Colonic mucosa (tissue), 4 donors: ENCODE measurements around the gene BLVRB. TPM values are rescaled to one million over a fixed set of nuclear protein-coding genes. Genes with fewer than 3 reads are reported as not detected.

Source experiments
- DNase-seq: peaks from one replicate; pipeline ENCODE4 v3.0.0-alpha.2; 2020
- H3K27ac ChIP-seq: fragments of 200-600 bp; one replicate; pipeline ENCODE4 v1.8.0; 2021
- H3K27me3 ChIP-seq: fragments of 200-600 bp; one replicate; pipeline ENCODE4 v1.8.0; 2021
- H3K36me3 ChIP-seq: fragments of 200-600 bp; one replicate; pipeline ENCODE4 v1.8.0; 2021
- H3K4me1 ChIP-seq: fragments of 200-600 bp; one replicate; pipeline ENCODE4 v1.8.0; 2021; ENCODE audit warnings: mild to moderate bottlenecking
- H3K4me3 ChIP-seq: fragments of 200-600 bp; one replicate; pipeline ENCODE4 v1.8.0; 2021
- H3K9ac ChIP-seq, 2 donors: one replicate each; pipeline ENCODE4 v1.7.0; 2013; ENCODE audit warnings: control low read depth in 2 of 2, low read depth in 2 of 2, low read length in 2 of 2
- H3K9me3 ChIP-seq: fragments of 200-600 bp; one replicate; pipeline ENCODE4 v1.8.0; 2021
- intact Hi-C: fragments of 100-400 bp; cut with DNase I; formaldehyde crosslinking; loops from one replicate; pipeline ENCODE4 v1.14.1; 2022
- total RNA-seq, 2 donors: library from RNA; stranded (reverse); fragmentation: NEBNext Ultra II Directional in 1 of 2; extraction: Animal tissue kit (Norgen Biotek cat#: 25700) in 1 of 2; gene quantifications; one replicate each; pipeline ENCODE4 v1.2.1, GENCODE V29; 2021
- TF ChIP-seq, protein P1 (sequence below): fragments of 200-600 bp; IDR thresholded peaks from one replicate; pipeline ENCODE4 v1.8.0; 2022; ENCODE audit warnings: antibody characterized with exemption, mild to moderate bottlenecking
- donor health status: healthy.
- donor health status: DM: no; HTN: no; CAD: no.
- donor health status: DM: no; HTN: no; CAD: no.

Gene BLVRB
- total RNA-seq, 2 donors from 2014 or later = 76.5 to 94.9 TPM

- Histone ChIP-seq H3K4me3 (no peak overlapping the region), H3K9ac (no peak overlapping the region)
Measured at GRCh38 chr19:40398417-40399131, 67.0 kb downstream of the BLVRB start.

More at GRCh38 chr19:40398417-40399131, 67.0 kb downstream of the BLVRB start:
- H3K27me3 ChIP-seq = no peaks in the 10 kb centered on the region
- H3K36me3 ChIP-seq = no peaks in the 10 kb centered on the region
- no peaks in the 10 kb centered on the region for H3K9me3 ChIP-seq
- TF ChIP-seq, protein P1, sequence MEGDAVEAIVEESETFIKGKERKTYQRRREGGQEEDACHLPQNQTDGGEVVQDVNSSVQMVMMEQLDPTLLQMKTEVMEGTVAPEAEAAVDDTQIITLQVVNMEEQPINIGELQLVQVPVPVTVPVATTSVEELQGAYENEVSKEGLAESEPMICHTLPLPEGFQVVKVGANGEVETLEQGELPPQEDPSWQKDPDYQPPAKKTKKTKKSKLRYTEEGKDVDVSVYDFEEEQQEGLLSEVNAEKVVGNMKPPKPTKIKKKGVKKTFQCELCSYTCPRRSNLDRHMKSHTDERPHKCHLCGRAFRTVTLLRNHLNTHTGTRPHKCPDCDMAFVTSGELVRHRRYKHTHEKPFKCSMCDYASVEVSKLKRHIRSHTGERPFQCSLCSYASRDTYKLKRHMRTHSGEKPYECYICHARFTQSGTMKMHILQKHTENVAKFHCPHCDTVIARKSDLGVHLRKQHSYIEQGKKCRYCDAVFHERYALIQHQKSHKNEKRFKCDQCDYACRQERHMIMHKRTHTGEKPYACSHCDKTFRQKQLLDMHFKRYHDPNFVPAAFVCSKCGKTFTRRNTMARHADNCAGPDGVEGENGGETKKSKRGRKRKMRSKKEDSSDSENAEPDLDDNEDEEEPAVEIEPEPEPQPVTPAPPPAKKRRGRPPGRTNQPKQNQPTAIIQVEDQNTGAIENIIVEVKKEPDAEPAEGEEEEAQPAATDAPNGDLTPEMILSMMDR = no peak
- H3K27ac ChIP-seq = no peak overlapping the region
- no peaks in the 10 kb centered on the region for H3K4me1 ChIP-seq
- intact Hi-C loops = no loop called here
- peak; percentile 78 for DNase-seq

Other genes starting within 250 kb of the BLVRB start
- gene TTC9B, start 247.4 kb downstream of the BLVRB start, total RNA-seq = under 1 TPM; 0.30 to 0.69 TPM
- under 1 TPM; 0.50 to 0.64 TPM for gene CCNP, start 239.1 kb downstream of the BLVRB start, total RNA-seq
- gene AKT2, start 180.4 kb downstream of the BLVRB start, total RNA-seq = 100 to 1,000 TPM in 1 of 2 donors, 10 to 100 TPM in 1; 95.4 to 119 TPM
- gene C19orf47, start 117.3 kb downstream of the BLVRB start, total RNA-seq = 10 to 100 TPM in 1 of 2 donors, 1 to 10 TPM in 1; 9.2 to 14.9 TPM
- gene PLD3, start 117.0 kb downstream of the BLVRB start, total RNA-seq = 100 to 1,000 TPM in 1 of 2 donors, 10 to 100 TPM in 1; 82.3 to 138 TPM
- gene HIPK4, start 75.6 kb downstream of the BLVRB start, total RNA-seq = not detected
- gene PRX, start 52.4 kb downstream of the BLVRB start, total RNA-seq = 1 to 10 TPM; 1.4 to 1.7 TPM
- gene SERTAD1, start 39.8 kb downstream of the BLVRB start, total RNA-seq = 10 to 100 TPM in 1 of 2 donors, 1 to 10 TPM in 1; 8.7 to 16.0 TPM
- gene SERTAD3, start 21.4 kb downstream of the BLVRB start, total RNA-seq = 10 to 100 TPM; 26.5 to 36.0 TPM
- under 1 TPM; 0.29 to 0.74 TPM for gene SPTBN4, start 1.3 kb upstream of the BLVRB start, total RNA-seq
- 10 to 100 TPM; 53.6 to 87.8 TPM for gene SHKBP1, start 111.1 kb upstream of the BLVRB start, total RNA-seq
- gene LTBP4, start 135.6 kb upstream of the BLVRB start, total RNA-seq = 100 to 1,000 TPM; 143 to 231 TPM
- gene NUMBL, start 224.9 kb upstream of the BLVRB start, total RNA-seq = 10 to 100 TPM; 12.8 to 22.0 TPM